Measurements from ENCODE around the gene LSM3.

LSM3 gene

GRCh38 chr3:14213066-14213774 lies 34.6 kb downstream of the LSM3 start:
- TF ChIP-seq, protein P1, sequence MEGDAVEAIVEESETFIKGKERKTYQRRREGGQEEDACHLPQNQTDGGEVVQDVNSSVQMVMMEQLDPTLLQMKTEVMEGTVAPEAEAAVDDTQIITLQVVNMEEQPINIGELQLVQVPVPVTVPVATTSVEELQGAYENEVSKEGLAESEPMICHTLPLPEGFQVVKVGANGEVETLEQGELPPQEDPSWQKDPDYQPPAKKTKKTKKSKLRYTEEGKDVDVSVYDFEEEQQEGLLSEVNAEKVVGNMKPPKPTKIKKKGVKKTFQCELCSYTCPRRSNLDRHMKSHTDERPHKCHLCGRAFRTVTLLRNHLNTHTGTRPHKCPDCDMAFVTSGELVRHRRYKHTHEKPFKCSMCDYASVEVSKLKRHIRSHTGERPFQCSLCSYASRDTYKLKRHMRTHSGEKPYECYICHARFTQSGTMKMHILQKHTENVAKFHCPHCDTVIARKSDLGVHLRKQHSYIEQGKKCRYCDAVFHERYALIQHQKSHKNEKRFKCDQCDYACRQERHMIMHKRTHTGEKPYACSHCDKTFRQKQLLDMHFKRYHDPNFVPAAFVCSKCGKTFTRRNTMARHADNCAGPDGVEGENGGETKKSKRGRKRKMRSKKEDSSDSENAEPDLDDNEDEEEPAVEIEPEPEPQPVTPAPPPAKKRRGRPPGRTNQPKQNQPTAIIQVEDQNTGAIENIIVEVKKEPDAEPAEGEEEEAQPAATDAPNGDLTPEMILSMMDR (conservative IDR thresholded peaks at IDR 0.05) = no peak
- H3K27ac ChIP-seq = no peak overlapping the region

DNA sequence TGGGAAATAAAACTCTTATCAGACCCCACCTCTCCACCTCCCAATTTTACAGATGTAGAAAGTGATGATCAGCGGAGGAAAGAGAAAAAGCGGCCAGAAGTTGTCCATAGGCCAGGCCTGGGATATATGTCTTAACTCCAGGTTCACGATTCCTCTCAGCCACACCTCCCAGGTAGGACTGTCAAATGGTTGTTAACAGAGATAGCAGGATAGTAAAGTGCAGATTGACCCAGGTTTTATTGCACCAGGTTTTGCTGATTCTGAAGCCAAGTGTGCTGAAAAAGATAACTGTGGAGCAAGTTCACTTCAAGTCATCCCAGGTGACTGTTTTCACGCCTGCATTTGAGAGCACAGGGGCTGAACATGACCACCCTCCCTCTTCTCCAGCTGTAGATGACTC lies 36.1 kb downstream of the LSM3 start:
- no peak overlapping the region for H3K27ac ChIP-seq
- TF ChIP-seq, protein P1 (conservative IDR thresholded peaks at IDR 0.05) = no peak

DNA sequence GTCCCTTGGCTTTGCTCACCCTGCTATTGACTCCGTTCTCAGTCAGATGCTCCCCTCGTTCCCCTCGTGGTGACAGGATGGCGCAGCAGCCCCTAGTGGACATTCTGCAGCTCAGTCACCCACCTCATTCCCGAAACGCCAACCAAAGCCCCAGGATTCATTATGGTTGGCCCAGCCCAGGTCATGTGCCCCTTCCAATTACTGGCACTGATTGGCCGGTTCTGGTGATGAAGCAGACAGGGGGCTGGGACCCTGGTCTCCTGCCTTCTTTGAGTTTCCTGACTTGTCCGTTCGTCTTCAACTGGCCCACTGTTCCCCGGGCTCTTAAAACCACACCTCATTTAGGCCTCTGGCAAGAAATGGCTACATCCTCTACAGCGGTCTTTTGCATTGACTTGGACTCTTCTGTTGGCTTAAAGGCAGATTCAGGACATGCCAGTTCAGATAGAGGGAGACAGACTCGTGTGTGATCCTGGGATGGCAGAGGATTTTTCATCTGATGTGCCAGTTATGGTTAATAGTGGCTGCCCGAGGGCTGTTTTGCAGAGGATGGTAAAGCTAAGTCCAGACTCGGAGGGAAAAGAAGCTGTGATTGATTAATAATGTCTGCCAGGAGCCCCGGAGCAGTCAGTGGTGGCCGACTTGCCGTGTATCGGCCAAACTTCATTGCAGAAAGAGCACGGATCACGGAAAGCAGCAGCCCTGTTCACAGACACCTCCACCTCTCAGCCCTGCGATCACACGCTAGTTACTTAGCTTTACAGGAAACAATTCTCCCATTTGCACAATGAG lies 37.8 kb downstream of the LSM3 start:
- TF ChIP-seq, protein P1 (conservative IDR thresholded peaks at IDR 0.05) = 0 out of 2 replicates have a peak, but pooled peaks have one; percentile 17
- H3K27ac ChIP-seq = no peak overlapping the region

- no peak overlapping the region for H3K27ac ChIP-seq
- TF ChIP-seq, protein P1 (conservative IDR thresholded peaks at IDR 0.05) = no peak
Observed at GRCh38 chr3:14218355-14218754, 39.7 kb downstream of the LSM3 start.

- TF ChIP-seq, protein P1 (conservative IDR thresholded peaks at IDR 0.05) = no peak
- no peak overlapping the region for H3K27ac ChIP-seq
Observed at GRCh38 chr3:14220933-14221332, 42.3 kb downstream of the LSM3 start.

DNA sequence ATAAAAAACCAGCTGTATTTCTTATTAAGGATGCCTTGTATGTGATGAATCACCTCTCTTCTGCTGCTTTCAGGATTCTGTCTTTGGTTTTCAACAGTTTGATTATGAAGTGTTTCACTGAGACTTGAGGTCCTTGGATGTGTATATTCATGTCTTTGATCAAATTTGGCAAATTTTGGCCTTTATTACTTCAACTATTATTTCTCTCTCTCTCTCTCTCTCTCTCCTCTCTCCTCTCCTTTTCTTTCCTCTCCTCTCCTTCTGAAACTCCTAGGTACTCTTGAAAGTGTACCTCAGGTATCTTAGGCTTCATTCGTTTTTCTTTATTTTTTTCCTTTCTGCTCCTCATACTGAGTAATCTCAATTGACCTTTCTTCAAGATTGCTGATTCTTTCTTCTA lies 43.3 kb downstream of the LSM3 start:
- TF ChIP-seq, protein P1 (conservative IDR thresholded peaks at IDR 0.05) = no peak
- no peak overlapping the region for H3K27ac ChIP-seq

DNA sequence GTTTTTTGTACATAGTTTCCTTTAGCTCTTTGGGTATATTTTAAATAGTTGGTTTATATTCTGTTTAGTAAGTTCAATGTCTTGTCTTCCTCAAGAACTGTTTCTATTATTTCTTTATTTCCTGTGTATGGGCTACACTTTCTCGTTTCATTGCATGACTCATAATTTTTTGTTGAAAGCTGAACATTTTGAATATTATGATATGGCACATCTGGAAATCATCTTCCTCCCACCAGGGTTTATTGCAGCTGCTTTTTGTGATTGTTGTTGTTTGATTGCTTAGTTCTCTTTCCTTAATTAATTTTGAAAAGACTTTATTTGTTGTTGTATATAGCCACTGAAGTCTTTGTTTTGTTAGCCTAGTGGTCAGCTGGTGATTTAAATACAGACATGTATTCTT lies 43.8 kb downstream of the LSM3 start:
- TF ChIP-seq, protein P1 (conservative IDR thresholded peaks at IDR 0.05) = no peak
- no peak overlapping the region for H3K27ac ChIP-seq
